ENCODE data around the gene FAM43A.

Gene FAM43A

DNA sequence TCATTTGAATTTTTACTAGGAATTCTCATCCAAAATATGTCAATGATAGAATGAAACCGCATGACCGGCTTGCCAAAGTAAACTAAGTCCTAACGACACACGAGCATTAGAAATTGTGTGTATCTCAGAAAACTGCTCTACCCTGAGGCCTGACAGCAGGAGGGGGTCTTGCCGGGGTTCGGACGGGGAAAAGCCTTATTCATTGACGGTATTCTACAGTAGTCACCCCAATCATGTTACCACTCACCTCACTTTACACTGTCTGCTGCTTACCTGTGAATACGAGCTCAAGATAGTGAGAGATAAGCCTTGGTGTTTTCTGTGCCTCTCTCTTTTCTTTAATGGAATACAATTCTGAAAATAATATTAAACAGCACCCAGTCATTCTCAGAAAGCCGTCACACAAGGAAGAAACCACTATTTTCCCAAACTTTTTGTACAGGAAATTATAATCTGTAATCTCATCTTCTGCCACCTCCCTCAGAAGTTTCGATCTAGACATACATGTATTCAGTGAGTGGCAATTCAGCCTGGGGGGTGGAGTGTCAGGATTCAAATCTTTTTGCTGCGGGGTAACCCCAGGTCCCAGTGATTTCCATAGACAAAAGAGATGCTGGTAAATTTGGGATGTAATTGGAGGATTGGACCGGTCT lies 492 bp upstream of the FAM43A start:
- in situ Hi-C loops (cut with HindIII; ENCODE audit: low pct_ligation_motif_present, low sequenced_read_pairs): no loop called here
- DNase-seq: no peak
- no peaks in the 10 kb centered on the region for H3K27me3 ChIP-seq (replicated peaks)
- H3K4me3 ChIP-seq (ENCODE audit: low read depth, low read length): peak overlapping the region; percentile 77
- peaks cover 20% of the 10 kb centered on the region for H3K36me3 ChIP-seq (replicated peaks)
- no peak overlapping the region for H3K27ac ChIP-seq
- TF ChIP-seq, protein P1, sequence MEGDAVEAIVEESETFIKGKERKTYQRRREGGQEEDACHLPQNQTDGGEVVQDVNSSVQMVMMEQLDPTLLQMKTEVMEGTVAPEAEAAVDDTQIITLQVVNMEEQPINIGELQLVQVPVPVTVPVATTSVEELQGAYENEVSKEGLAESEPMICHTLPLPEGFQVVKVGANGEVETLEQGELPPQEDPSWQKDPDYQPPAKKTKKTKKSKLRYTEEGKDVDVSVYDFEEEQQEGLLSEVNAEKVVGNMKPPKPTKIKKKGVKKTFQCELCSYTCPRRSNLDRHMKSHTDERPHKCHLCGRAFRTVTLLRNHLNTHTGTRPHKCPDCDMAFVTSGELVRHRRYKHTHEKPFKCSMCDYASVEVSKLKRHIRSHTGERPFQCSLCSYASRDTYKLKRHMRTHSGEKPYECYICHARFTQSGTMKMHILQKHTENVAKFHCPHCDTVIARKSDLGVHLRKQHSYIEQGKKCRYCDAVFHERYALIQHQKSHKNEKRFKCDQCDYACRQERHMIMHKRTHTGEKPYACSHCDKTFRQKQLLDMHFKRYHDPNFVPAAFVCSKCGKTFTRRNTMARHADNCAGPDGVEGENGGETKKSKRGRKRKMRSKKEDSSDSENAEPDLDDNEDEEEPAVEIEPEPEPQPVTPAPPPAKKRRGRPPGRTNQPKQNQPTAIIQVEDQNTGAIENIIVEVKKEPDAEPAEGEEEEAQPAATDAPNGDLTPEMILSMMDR (IDR thresholded peaks at IDR 0.05; ENCODE audit: low read depth, low read length, missing control alignments): no peak

DNA sequence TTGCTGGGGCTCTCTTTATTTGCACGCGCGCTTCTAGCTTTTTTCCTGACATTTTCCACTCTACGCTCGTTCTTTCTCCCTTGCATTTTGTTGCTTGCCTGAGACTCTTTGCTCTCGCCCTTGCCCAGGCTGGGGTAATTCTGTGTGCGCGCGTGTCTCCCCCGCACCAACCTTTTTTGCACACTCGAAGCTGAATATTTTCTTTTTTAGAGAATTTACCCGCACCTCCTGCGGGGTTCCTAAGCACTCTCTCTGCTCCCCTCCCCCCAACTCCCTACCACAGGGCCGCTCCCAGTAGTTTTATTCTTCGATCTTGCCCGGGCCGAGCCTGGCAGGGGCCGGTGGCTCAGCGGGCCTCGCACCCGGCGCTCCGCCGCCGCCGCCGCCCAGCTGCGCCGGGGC lies 732 bp downstream of the FAM43A start:
- H3K27me3 ChIP-seq (replicated peaks): no peaks in the 10 kb centered on the region
- no peak for DNase-seq
- peaks cover 20% of the 10 kb centered on the region for H3K36me3 ChIP-seq (replicated peaks)
- H3K27ac ChIP-seq: peak overlapping the region; percentile 64
- peak overlapping the region; percentile 77 for H3K4me3 ChIP-seq (ENCODE audit: low read depth, low read length)
- TF ChIP-seq, protein P1 (IDR thresholded peaks at IDR 0.05; ENCODE audit: low read depth, low read length, missing control alignments): no peak
- in situ Hi-C loops (cut with HindIII; ENCODE audit: low pct_ligation_motif_present, low sequenced_read_pairs): no loop called here

DNA sequence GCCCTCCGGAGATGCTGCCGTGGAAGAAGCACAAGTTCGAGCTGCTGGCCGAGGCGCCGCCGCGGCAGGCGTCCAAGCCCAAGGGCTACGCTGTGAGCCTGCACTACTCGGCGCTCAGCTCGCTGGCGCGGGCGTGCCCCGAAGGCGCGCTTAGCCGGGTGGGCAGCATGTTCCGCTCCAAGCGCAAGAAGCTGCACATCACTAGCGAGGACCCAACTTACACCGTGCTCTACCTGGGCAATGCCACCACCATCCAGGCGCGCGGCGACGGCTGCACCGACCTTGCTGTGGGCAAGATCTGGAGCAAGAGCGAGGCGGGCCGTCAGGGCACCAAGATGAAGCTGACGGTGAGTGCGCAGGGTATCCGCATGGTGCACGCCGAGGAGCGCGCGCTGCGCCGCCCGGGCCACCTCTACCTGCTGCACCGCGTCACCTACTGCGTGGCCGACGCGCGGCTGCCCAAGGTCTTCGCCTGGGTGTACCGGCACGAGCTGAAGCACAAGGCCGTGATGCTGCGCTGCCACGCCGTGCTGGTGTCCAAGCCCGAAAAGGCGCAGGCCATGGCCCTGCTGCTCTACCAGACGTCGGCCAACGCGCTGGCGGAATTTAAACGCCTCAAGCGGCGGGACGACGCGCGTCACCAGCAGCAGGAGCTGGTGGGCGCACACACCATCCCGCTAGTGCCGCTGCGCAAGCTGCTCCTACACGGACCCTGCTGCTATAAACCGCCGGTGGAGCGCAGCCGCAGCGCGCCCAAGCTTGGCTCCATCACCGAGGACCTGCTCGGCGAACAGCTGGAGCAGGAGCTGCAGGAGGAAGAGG lies 1.3 kb downstream of the FAM43A start:
- no peak for DNase-seq
- peaks cover 20% of the 10 kb centered on the region for H3K36me3 ChIP-seq (replicated peaks)
- peak overlapping the region; percentile 77 for H3K4me3 ChIP-seq (ENCODE audit: low read depth, low read length)
- in situ Hi-C loops (cut with HindIII; ENCODE audit: low pct_ligation_motif_present, low sequenced_read_pairs): no loop called here
- TF ChIP-seq, protein P1 (IDR thresholded peaks at IDR 0.05; ENCODE audit: low read depth, low read length, missing control alignments): no peak
- no peaks in the 10 kb centered on the region for H3K27me3 ChIP-seq (replicated peaks)
- peak overlapping the region; percentile 64 for H3K27ac ChIP-seq

DNA sequence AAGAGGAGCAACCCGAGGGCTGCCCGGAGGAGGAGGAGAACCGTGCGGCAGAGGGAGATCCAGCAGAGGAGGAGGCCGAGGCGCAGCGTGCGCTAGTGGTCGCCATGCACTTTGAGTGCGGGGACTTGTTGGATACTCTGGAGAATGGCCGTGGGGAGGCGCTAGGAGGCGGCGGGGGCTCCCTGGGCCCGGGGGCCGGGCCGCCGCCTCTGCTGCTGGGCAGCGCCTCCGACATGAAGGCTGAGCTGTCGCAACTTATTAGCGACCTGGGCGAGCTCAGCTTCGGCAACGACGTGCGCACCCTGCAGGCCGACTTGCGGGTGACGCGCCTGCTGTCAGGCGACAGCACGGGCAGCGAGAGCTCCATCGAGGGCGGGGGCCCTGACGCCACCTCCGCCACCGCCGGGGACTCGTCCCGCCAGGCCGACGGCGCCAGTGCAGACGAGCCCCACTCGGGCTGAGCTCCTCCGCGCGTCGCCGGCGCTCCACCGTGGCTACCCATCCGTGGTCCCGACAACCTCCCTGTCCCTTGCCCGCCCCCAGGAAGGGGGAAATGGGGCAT lies 2.0 kb downstream of the FAM43A start:
- Histone ChIP-seq H3K4me3 (ENCODE audit: low read depth, low read length) (peak overlapping the region; percentile 77), H3K36me3 (replicated peaks) (peaks cover 20% of the 10 kb centered on the region), H3K27ac (peak overlapping the region; percentile 34), H3K27me3 (replicated peaks) (no peaks in the 10 kb centered on the region)
- in situ Hi-C loops (cut with HindIII; ENCODE audit: low pct_ligation_motif_present, low sequenced_read_pairs): no loop called here
- TF ChIP-seq, protein P1 (IDR thresholded peaks at IDR 0.05; ENCODE audit: low read depth, low read length, missing control alignments): peak; percentile 35
- DNase-seq: peak; percentile 37

DNA sequence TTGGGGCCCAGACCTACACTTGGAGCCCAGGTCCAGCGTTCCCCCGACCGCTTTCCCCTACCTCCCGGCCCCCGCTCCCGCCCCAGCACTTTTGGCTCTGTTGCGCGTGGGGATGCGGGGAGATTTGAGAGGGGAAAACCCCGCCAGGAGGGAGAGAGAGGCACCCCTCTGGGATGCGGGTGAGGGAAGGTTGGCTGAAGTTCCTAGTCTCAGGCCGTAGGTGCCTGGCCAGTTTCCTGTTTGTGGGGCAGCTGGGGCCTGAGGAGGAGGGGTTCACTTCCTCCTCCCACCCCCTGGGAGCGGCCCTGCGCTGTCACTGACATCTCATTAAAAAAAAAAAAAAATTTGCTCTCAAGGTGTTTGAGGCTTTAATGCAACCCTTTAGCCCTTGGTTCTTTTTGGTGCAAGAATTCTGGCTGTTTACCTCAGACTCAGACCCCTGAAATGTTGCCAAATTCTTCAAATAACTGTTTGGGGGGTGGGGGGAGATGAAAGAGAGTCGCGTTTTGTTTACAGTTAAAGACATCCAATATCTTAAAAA lies 2.6 kb downstream of the FAM43A start:
- Histone ChIP-seq H3K4me3 (ENCODE audit: low read depth, low read length) (peak overlapping the region; percentile 77), H3K27ac (peak overlapping the region; percentile 34), H3K36me3 (replicated peaks) (peaks cover 20% of the 10 kb centered on the region), H3K27me3 (replicated peaks) (no peaks in the 10 kb centered on the region)
- no peak for DNase-seq
- TF ChIP-seq, protein P1 (IDR thresholded peaks at IDR 0.05; ENCODE audit: low read depth, low read length, missing control alignments): no peak
- in situ Hi-C loops (cut with HindIII; ENCODE audit: low pct_ligation_motif_present, low sequenced_read_pairs): no loop called here

Measured in brain microvascular endothelial cell (primary cell).